GM12874 (cell line): Measurements from ENCODE around the gene IL18R1.

Experiments used
- TF ChIP-seq, protein P1 (sequence below): IDR thresholded peaks from 2 replicates; pipeline ENCODE4 v1.5.1; 2011; ENCODE audit warnings: low read depth, mild to moderate bottlenecking, control low read depth, low read length, moderate library complexity; ENCODE audit not compliant: insufficient read depth

The IL18R1 gene

DNA sequence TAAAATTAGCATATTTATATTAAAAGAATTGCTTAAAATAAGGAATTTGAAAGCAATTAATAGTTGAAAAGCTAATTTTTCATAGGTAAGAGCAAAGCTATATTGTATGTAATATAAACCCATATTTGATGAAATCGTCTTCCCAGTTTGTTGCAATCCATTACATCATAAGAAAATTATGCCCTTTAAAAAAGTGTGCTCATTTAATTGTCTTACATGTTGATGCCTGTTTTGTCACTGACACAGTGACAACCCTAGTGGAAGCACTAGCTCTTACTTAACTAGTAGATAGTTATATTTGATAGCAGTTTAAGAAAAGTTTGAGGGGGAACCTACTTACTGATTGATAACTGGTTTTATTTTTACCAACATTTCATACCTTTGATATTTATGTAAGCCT lies 37.3 kb downstream of the IL18R1 start:
- TF ChIP-seq, protein P1, sequence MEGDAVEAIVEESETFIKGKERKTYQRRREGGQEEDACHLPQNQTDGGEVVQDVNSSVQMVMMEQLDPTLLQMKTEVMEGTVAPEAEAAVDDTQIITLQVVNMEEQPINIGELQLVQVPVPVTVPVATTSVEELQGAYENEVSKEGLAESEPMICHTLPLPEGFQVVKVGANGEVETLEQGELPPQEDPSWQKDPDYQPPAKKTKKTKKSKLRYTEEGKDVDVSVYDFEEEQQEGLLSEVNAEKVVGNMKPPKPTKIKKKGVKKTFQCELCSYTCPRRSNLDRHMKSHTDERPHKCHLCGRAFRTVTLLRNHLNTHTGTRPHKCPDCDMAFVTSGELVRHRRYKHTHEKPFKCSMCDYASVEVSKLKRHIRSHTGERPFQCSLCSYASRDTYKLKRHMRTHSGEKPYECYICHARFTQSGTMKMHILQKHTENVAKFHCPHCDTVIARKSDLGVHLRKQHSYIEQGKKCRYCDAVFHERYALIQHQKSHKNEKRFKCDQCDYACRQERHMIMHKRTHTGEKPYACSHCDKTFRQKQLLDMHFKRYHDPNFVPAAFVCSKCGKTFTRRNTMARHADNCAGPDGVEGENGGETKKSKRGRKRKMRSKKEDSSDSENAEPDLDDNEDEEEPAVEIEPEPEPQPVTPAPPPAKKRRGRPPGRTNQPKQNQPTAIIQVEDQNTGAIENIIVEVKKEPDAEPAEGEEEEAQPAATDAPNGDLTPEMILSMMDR: no peak

DNA sequence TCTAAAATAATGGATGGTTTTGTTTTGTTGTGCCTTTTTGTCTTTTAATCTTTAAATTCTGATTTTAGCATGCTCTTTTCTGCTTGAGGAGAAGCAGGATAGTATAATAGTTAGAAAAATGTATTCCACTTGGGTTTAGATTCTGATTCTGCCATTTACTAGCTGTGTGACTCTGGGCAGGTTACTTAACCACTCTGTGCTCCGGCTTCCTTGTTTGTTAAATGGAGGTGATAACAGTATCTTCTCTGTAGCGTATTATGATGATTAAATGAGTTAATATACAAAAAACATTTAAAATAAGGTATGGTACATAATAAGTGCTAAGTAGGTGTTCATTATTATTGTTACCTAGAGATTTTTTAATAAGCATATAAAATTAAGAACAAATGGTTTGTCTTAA lies 40.4 kb downstream of the IL18R1 start:
- TF ChIP-seq, protein P1: no peak

DNA sequence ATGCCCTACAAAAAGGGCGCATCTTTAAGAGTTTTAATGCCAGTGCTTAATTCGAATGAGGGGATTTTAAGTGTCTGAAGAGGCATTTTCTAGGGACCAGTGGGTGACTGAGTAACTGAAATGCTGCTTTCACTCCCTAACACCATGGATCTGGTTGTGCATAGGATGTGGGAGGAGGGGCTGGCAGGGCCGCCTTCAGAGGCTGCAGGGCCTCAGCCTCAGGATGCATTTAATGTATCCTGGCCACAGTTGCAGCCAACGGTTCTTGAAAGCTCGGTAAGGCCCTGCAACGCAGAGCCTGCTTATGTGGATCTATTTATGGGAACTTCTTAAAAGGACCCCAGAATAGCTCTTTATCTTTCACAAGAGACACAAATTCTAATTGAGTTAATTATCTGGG lies 41.6 kb downstream of the IL18R1 start:
- TF ChIP-seq, protein P1: no peak

DNA sequence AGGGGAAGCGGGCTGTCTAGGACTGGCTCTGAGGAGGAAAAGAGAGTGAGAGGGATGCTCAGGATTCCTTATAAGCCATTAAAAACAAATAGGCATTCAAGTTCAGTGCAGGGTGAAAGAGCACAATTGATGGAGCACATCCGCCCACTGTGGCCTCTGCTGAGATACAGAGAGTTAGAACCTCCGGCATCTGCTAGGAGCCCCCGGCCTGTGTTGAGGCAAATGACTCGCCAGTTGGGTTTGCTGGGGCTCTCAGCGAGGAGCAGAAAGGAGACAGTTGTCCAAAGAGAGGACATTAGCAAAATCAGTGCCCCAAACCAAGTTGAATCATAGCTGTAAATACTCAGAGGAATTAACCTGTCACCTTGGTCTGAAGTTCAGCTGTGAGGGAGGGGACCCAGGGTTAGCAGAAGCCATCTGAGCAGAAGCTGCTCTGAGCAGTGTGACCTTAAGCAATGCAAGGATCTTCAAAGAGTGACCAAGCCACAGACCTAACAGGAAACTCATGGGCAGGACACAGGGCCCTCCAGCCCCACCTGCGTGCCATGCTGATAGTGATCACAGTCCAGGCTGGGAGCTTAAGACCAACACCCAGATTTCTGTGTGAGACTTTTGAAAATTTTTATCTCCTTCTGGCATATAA lies 44.0 kb downstream of the IL18R1 start:
- TF ChIP-seq, protein P1: no peak

DNA sequence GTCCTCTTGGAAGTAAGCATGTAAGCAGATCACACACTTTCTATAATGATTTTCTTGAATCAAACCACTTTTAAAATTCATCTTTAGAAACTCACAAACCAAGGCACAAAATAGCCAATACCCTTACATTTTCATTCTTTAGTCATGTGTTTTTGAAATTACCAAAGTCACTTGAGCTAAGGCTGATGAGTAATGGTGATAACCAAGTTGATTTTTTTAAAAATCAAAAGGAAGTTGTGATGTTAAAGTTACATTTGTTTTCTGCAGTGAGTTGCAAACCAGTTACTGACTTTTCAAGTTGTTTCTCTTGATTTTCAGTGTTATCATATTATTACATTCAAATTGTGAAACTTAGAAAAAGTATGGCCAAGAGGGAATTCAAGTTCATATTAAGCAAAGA lies 45.9 kb downstream of the IL18R1 start:
- TF ChIP-seq, protein P1: no peak

DNA sequence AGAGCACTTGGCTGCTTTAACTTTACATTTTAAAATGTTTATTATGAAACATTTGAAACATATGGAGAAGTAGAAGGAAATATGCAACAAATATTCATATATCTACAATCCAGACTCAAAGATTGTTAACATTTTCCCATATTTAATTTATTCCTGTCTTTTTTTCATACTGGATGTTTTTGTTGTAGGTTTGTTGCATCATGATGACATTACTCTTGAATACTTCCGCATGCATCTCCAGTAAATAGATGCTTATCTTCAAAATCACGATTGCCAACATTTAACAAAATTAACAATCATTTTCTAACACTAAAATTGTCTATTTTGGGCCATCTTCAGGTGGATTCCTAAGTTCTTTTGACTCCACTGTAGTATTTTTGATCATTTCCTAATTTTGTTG lies 46.3 kb downstream of the IL18R1 start:
- TF ChIP-seq, protein P1: no peak

DNA sequence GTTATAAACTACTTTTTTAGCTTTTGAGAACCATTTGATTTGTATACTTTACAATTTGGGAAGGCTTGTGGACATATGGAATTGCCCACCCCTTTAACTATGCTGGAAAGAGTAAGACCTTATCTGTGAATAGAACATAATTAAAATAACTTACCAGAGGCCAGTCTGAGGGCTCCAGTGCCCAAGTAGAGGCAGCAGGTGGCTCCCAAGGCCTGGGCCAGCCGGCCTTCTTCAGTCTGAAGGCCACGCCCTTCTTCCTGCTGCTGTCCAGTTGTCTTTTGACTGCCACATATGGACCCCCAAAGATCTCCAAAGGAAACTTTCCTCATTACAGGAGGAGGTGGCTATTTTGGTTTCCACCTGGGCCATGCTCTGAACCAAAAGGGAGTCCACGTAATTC lies 55.4 kb downstream of the IL18R1 start:
- TF ChIP-seq, protein P1: no peak
